ENCODE results near the gene EIF2B5.
"Not testable (repeated sequence)": the region's sequence is repeated elsewhere in the genome, so short reads cannot be mapped to it uniquely, and the experiment has no call there.

The EIF2B5 gene

GRCh38 chr3:184110316-184110725 is 24.8 kb upstream of the EIF2B5 start:
- H3K4me3 ChIP-seq (replicated peaks; ENCODE audit: low read depth, low read length), result no peak overlapping the region
- DNase-seq (ENCODE audit: low read depth), result peak; percentile 24
- TF ChIP-seq CTCF (IDR thresholded peaks at IDR 0.05; ENCODE audit: low read length, missing control alignments), result no peak

- no peak for DNase-seq (ENCODE audit: low read depth)
- no peak overlapping the region for H3K4me3 ChIP-seq (replicated peaks; ENCODE audit: low read depth, low read length)
- no peak for TF ChIP-seq CTCF (IDR thresholded peaks at IDR 0.05; ENCODE audit: low read length, missing control alignments)
Observed at GRCh38 chr3:184116017-184116416, 19.1 kb upstream of the EIF2B5 start.

GRCh38 chr3:184117636-184118035 is 17.5 kb upstream of the EIF2B5 start:
- no peak for DNase-seq (ENCODE audit: low read depth)
- no peak overlapping the region for H3K4me3 ChIP-seq (replicated peaks; ENCODE audit: low read depth, low read length)
- no peak for TF ChIP-seq CTCF (IDR thresholded peaks at IDR 0.05; ENCODE audit: low read length, missing control alignments)

- not testable (repeated sequence) for H3K4me3 ChIP-seq (replicated peaks; ENCODE audit: low read depth, low read length)
Observed at GRCh38 chr3:184121031-184121430, 14.1 kb upstream of the EIF2B5 start.

GRCh38 chr3:184126006-184126405 is 9.2 kb upstream of the EIF2B5 start:
- no peak for TF ChIP-seq CTCF (IDR thresholded peaks at IDR 0.05; ENCODE audit: low read length, missing control alignments)
- DNase-seq (ENCODE audit: low read depth), result peak; percentile 7
- H3K4me3 ChIP-seq (replicated peaks; ENCODE audit: low read depth, low read length), result no peak overlapping the region

More at GRCh38 chr3:184121031-184121430, 14.1 kb upstream of the EIF2B5 start:
- not testable (repeated sequence) for DNase-seq (ENCODE audit: low read depth)

- DNase-seq (ENCODE audit: low read depth), result peak; percentile 59
- TF ChIP-seq CTCF (IDR thresholded peaks at IDR 0.05; ENCODE audit: low read length, missing control alignments), result peak; percentile 51
- no peak overlapping the region for H3K4me3 ChIP-seq (replicated peaks; ENCODE audit: low read depth, low read length)
Observed at GRCh38 chr3:184129012-184129411, 6.1 kb upstream of the EIF2B5 start.

GRCh38 chr3:184132945-184133344 is 2.2 kb upstream of the EIF2B5 start:
- H3K4me3 ChIP-seq (replicated peaks; ENCODE audit: low read depth, low read length), result no peak overlapping the region
- DNase-seq (ENCODE audit: low read depth), result no peak
- no peak for TF ChIP-seq CTCF (IDR thresholded peaks at IDR 0.05; ENCODE audit: low read length, missing control alignments)
